Coronary artery (tissue), 2 donors: ENCODE measurements around the gene PLET1.

Experiments used
- DNase-seq: peaks from one replicate; pipeline ENCODE4 v3.0.0-alpha.2; 2017; ENCODE audit warnings: low spot score
- H3K27ac ChIP-seq, 2 donors: fragments of 200-600 bp; sonication (generic); one replicate each; pipeline ENCODE4 v1.5.1; 2016 to 2019
- H3K4me3 ChIP-seq: fragments of 200-600 bp; sonication (generic); 2 replicates; pipeline ENCODE4 v1.5.1; 2016; ENCODE audit warnings: mild to moderate bottlenecking, moderate library complexity
- CTCF ChIP-seq: fragments of 200-600 bp; sonication (generic); IDR thresholded peaks from one replicate; pipeline ENCODE4 v1.5.1; 2019; ENCODE audit warnings: antibody characterized with exemption

PLET1 gene

DNA sequence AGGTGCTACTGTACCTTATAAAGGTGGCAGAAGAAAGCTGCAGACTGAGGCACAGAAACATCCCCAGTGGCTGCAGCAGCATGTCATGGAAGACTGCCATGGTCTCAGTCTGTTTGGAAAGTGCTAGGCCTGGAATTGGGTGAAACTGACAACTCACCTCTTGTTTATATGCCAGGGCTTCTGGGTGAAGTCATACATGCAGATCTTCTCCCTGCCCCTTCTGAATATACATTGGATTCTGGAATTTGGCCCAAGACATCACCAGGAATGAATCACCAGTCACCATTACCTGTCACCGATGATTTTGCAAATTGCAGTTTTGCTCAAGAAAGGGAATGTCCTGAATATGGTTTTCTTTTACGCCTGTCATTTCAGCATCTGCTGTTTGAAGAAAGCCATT is at the start of gene PLET1:
Gene PLET1, minus strand, starts transcription at position 371 of the 400 bp plus-strand sequence. Its CDS starts 271 bp downstream, at position 100.
- no peak for TF ChIP-seq CTCF
- Histone ChIP-seq H3K4me3 (no peak within 1 kb of the TSS), H3K27ac (no peak within 1 kb of the TSS)
- no peak for DNase-seq

GRCh38 chr11:112310419-112310818 is 49.8 kb upstream of the PLET1 start:
- H3K4me3 ChIP-seq = no peak overlapping the region
- no peak for TF ChIP-seq CTCF
- H3K27ac ChIP-seq = no peak overlapping the region
- no peak for DNase-seq

GRCh38 chr11:112308651-112309050 is 48.0 kb upstream of the PLET1 start:
- no peak for TF ChIP-seq CTCF
- Histone ChIP-seq H3K4me3 (no peak overlapping the region), H3K27ac (no peak overlapping the region)
- DNase-seq = no peak

- Histone ChIP-seq H3K27ac (no peak overlapping the region), H3K4me3 (no peak overlapping the region)
- no peak for TF ChIP-seq CTCF
- no peak for DNase-seq
Observed at GRCh38 chr11:112307616-112308015, 47.0 kb upstream of the PLET1 start.

GRCh38 chr11:112306230-112306629 is 45.6 kb upstream of the PLET1 start:
- Histone ChIP-seq H3K27ac (no peak overlapping the region), H3K4me3 (no peak overlapping the region)
- DNase-seq = no peak
- TF ChIP-seq CTCF = no peak

DNA sequence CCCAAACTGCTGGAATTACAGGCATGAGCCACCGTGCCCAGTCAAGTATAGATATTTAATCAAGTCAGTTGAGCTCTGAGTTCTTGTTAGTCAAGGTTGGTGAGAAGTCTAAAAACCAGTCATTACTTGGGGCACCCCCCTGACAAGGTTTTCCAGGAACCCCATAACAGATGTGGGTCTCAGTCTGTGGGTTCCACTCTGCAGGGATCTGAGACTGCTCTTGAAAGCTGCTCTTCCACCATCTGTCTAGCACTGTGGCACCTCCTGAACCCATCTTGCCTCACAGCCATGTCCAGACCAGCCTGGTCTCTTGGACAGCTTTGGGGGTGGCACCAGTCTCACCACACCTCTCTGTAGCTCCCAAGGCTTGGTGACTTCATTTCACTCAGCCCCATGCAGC is 44.3 kb upstream of the PLET1 start:
- no peak overlapping the region for H3K4me3 ChIP-seq
- no peak overlapping the region for H3K27ac ChIP-seq
- DNase-seq = no peak
- TF ChIP-seq CTCF = no peak

DNA sequence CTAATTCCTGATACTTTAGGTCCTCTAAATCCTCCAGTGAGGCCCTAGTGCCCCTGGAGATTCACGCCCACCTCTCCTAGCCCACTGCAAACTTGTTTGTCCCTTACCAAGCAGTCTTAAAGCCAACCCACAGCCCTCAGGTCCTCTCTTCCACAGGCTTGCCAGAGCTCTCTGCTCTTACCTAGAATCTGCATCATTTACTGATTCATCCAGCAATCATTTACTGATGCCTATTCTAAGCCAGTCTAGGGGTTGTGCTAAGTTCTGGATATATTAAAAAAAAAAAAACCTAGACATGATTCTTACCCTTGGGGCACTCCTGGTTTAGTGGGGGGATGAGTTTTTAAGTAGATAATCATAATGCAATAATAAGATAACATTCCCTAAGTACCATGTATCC is 43.0 kb upstream of the PLET1 start:
- Histone ChIP-seq H3K27ac (no peak overlapping the region), H3K4me3 (no peak overlapping the region)
- no peak for TF ChIP-seq CTCF
- DNase-seq = no peak
